Small intestine (tissue), 7 donors: ENCODE measurements around the gene AHCYL1. TPM values are rescaled to one million over a fixed set of nuclear protein-coding genes. Genes with fewer than 3 reads are reported as not detected.
A peak's percentile ranks its signal among the peaks of the same experiment; 100 is the strongest.

ENCODE experiments used
- DNase-seq, 2 donors: peaks; one replicate each; pipeline versions ENCODE4 v3.0.0 to v3.0.0-alpha.2; 2013
- FAIRE-seq: peaks from 2 replicates; lab custom pipeline; 2012; peaks lifted over from hg19 to GRCh38; lab: Jason Lieb, UNC
- H3K27ac ChIP-seq, 3 donors: one replicate each; pipeline ENCODE4 v1.5.1; 2013; ENCODE audit warnings: low read length in 2 of 3, mild to moderate bottlenecking in 2 of 3, control low read depth in 1 of 3, inconsistent platforms in 1 of 3, low read depth in 1 of 3, moderate library complexity in 1 of 3
- H3K27me3 ChIP-seq, 3 donors: one replicate each; pipeline ENCODE4 v1.6.1; 2013; ENCODE audit warnings: low read length in 3 of 3, inconsistent platforms in 1 of 3; ENCODE audit not compliant: control insufficient read depth in 3 of 3, insufficient read depth in 3 of 3
- H3K36me3 ChIP-seq, 3 donors: one replicate each; pipeline ENCODE4 v1.6.1; 2013; ENCODE audit warnings: low read length in 3 of 3, inconsistent platforms in 1 of 3, low read depth in 1 of 3, mild to moderate bottlenecking in 1 of 3, moderate library complexity in 1 of 3; ENCODE audit not compliant: control insufficient read depth in 3 of 3, insufficient read depth in 2 of 3
- H3K4me1 ChIP-seq, 3 donors: one replicate each; pipeline ENCODE4 v1.6.1; 2013; ENCODE audit warnings: low read length in 2 of 3, inconsistent platforms in 1 of 3, low read depth in 1 of 3, mild to moderate bottlenecking in 1 of 3, moderate library complexity in 1 of 3; ENCODE audit not compliant: control insufficient read depth in 3 of 3, insufficient read depth in 2 of 3
- H3K4me3 ChIP-seq, 3 donors: one replicate each; pipeline ENCODE4 v1.5.1; 2013; ENCODE audit warnings: low read length in 3 of 3, control low read depth in 1 of 3, inconsistent platforms in 1 of 3, low read depth in 1 of 3, mild to moderate bottlenecking in 1 of 3, moderate library complexity in 1 of 3
- H3K9me3 ChIP-seq, 2 donors: one replicate each; pipeline ENCODE4 v1.6.1; 2013; ENCODE audit warnings: low read depth in 1 of 2, low read length in 1 of 2; ENCODE audit not compliant: control insufficient read depth in 2 of 2, insufficient read depth in 1 of 2
- WGBS, 3 donors: extraction: QIAGEN DNeasy Blood & Tissue Kit; methylation state at CpG; one replicate each; pipeline ENCODE4 v1.1.7; 2013; 5-methylcytosine and 5-hydroxymethylcytosine counted together
- polyA plus RNA-seq, 4 donors: library from polyadenylated mRNA; stranded (reverse) in 3 of 4; unstranded in 1 of 4; fragments of 200-250 nt in 3 of 4; fragments of 120-200 nt in 1 of 4; gene quantifications; one replicate each; pipeline versions ENCODE4 v1.2.1 to v1.2.3, GENCODE V29; 2013
- donor health status: healthy with polysubstance abuse.
- donor health status: control.
- donor health status: control.
- donor health status: Bipolar disorder and iron deficiency.
- donor health status: healthy.

Gene AHCYL1
- polyA plus RNA-seq, 4 donors = 67.6 to 159 (median 96.8) TPM

- Histone ChIP-seq H3K27me3 (no peaks in the 10 kb centered on the region), H3K4me3 (no peak overlapping the region), H3K9me3 (no peaks in the 10 kb centered on the region), H3K36me3 (peaks cover 4 to 9% (median 7%) of the 10 kb centered on the region in 3 donors), H3K27ac (no peak overlapping the region), H3K4me1 (peaks cover 2 to 25% (median 6%) of the 10 kb centered on the region in 3 donors)
- DNase-seq (no peak), FAIRE-seq (no peak)
Observed at GRCh38 chr1:110005971-110006370, 21.4 kb downstream of the AHCYL1 start.

DNA sequence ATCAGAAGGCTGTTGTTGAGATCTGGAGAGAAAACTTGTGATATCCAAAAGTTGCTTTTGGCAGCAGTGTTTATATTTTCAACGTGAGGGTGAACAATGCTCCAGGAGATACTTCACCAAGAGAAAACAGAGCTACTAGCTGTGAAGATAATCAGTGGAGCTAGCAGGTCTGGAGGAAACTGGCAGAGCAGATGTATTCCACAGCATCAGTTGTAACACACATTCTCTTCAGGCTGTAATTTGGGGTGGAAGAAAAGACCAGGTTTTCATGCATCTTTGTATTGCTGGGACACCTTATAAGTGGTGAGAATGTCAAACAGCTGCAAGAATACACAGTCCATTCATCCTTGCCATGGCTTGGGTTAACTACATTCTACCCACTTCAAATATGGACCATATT, 22.0 kb downstream of the AHCYL1 start:
- no peak for FAIRE-seq

DNA sequence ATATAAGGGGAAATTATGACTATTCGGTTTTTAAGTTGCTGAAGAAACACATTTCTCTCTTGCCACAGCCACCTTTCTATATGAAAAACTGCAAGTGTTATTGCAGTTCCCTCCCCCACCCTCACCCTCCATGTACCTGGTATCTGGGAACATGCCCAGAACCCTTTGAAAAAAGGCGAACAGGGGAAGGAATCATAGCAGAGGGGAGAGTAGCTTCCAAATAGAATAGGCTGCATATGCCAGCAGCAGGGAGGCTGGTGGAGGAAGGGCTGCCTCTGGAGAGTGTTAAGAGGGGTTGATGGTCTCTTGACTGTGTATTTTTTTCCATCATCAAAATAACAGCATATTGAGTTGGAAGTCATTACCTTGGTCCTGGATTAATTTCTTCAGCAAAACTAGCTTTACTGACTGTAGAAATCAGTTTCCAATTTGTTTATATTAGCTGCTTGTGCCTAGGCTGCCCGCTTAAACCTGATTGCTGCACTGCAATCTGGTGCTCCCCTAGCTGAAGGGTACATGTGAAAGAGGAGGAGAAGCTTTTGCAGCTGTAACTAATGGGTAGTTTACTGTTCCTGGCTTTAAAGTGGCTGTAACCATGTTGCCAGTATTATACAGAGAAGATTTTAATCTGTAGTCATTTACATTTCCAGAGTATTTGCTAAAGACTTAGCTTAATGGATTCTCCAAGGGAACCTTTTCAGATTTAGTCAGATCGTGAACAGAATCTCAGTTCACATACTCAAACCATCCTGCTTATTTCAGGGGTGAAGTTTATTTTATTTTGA, 22.7 kb downstream of the AHCYL1 start:
- H3K4me1 ChIP-seq = peaks cover 2 to 25% (median 6%) of the 10 kb centered on the region in 3 donors
- no peak overlapping the region for H3K4me3 ChIP-seq
- no peaks in the 10 kb centered on the region for H3K9me3 ChIP-seq
- H3K27me3 ChIP-seq = no peaks in the 10 kb centered on the region
- peaks cover 4 to 12% (median 10%) of the 10 kb centered on the region in 3 donors for H3K36me3 ChIP-seq
- no peak overlapping the region for H3K27ac ChIP-seq
- FAIRE-seq (no peak), DNase-seq (no peak)
- WGBS, 3 donors = 77 to 84% (median 78%) methylated on average over 4 of the region's 4 CpGs

More for the DNA sequence above, 22.0 kb downstream of the AHCYL1 start:
- Histone ChIP-seq H3K27ac (no peak overlapping the region), H3K27me3 (no peaks in the 10 kb centered on the region), H3K36me3 (peaks cover 4 to 10% (median 9%) of the 10 kb centered on the region in 3 donors), H3K9me3 (no peaks in the 10 kb centered on the region), H3K4me1 (peaks cover 2 to 25% (median 6%) of the 10 kb centered on the region in 3 donors), H3K4me3 (no peak overlapping the region)
- DNase-seq = no peak
- WGBS, 3 donors = 44 to 56% (median 50%) methylated on average over 1 of the region's 1 CpG

DNA sequence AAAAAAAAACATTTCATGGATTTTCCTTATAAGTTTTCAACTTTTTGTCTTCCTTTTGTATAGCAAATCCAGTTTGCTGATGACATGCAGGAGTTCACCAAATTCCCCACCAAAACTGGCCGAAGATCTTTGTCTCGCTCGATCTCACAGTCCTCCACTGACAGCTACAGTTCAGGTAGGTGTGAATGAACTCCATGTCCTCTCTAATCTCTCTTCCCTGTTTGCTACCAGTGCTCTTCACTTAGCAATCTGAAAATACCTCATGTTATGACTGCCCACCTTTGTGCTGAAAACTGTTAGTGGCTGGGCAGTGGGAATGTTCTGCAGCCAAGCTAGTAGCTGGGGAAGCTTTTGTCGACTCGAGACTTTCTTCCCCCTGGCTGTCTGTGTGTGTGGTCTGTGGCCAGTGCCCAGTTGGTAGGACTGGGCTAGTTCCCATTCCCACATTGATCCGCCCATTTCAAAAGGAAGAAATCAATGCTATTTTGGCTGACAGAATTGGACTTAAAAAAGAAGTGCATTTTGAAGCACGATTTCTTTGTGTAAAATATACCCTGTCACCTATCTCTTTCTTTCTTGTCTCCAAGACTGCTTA, 24.5 kb downstream of the AHCYL1 start:
- Histone ChIP-seq H3K36me3 (peaks cover 8 to 24% (median 14%) of the 10 kb centered on the region in 3 donors), H3K4me3 (no peak overlapping the region), H3K4me1 (peaks cover 2 to 15% (median 2%) of the 10 kb centered on the region in 3 donors), H3K27me3 (no peaks in the 10 kb centered on the region), H3K27ac (no peak overlapping the region), H3K9me3 (no peaks in the 10 kb centered on the region)
- DNase-seq (no peak), FAIRE-seq (no peak)
- WGBS, 3 donors = 91 to 95% (median 94%) methylated on average over 7 of the region's 7 CpGs

DNA sequence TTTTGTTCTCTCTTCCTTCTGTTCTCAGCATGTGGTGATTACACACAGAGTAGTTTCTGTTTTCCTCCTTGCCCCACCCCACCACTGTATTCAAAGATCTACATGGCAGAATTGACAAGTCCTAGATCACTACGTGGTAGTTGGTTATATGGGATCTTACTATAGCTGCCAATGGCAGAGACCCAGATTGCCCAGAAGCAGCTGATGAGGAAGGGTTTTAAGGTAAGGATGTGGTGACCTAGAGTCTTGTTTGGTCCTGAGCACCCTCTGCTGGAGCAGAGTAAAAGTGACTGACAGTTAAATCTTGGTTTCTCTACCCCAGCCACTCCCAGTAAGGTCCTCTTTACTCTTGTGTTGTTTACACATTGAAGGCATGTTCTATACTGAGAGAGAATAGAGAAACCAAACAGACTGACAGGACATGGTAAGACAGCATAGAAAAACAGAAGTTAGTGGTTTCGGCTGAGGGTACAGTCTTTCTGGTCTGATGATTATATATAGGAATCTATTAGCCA, 27.0 kb downstream of the AHCYL1 start:
- Histone ChIP-seq H3K27me3 (no peaks in the 10 kb centered on the region), H3K4me1 (no peaks in the 10 kb centered on the region), H3K9me3 (no peaks in the 10 kb centered on the region), H3K27ac (no peak overlapping the region), H3K36me3 (peaks cover 8 to 32% (median 26%) of the 10 kb centered on the region in 3 donors), H3K4me3 (no peak overlapping the region)
- DNase-seq = peak; percentile 65 to 68
- WGBS, 3 donors = 45 to 52% (median 47%) methylated on average over 2 of the region's 2 CpGs
- FAIRE-seq = no peak

DNA sequence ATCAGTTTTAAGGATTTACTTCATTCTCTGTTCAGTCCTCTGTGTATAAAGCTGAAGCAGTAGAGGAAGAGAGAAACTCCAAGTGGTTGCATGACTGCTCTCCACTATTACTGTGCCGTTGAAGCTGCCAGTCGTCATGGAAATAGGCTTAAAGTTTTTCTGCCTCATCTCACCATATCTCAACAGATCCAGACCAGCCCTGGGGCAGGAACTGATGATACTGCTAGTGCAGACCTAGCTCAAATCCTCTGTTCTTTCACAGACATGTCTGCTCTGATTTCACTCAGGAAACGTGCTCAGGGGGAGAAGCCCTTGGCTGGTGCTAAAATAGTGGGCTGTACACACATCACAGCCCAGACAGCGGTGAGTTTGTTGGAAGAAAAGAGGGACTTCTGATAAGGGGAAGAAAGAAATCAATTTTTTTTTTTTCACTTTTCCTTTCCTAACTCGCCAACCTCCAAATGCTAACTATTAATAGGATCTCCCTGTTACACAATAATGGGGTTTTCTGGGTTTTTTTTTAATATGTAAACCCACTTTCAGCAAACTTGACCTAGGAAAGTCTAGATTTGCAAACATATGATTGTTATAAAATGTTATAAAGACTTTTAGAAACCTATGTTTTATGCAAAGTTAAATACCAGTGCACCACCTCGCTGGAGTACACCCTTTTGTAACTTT, 27.7 kb downstream of the AHCYL1 start:
- Histone ChIP-seq H3K27ac (peak overlapping the region in 1 of 3 donors; percentile 19), H3K4me3 (no peak overlapping the region), H3K9me3 (no peaks in the 10 kb centered on the region), H3K27me3 (no peaks in the 10 kb centered on the region), H3K4me1 (no peaks in the 10 kb centered on the region), H3K36me3 (peaks cover 8 to 34% (median 27%) of the 10 kb centered on the region in 3 donors)
- DNase-seq (no peak), FAIRE-seq (no peak)
- WGBS, 3 donors = 82 to 88% (median 84%) methylated on average over 6 of the region's 6 CpGs

DNA sequence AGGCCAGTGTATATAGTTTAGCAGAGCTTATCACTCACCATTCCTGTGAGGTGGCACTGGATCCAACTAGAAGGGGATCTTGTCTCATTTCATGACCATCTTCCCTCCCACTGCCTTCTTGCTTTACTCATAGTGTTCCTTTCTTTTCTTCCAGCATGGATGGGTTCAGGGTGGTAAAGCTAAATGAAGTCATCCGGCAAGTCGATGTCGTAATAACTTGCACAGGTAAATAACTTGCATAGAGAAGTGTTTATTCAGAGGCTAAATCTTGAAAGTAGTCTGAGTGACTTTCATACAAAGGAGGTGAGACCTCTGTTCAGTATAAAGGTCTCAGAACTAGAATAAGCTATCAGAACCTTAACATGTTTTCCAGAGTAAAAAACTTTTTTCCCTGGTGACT, 33.2 kb downstream of the AHCYL1 start:
- no peak overlapping the region for H3K4me3 ChIP-seq
- H3K4me1 ChIP-seq = no peaks in the 10 kb centered on the region
- WGBS, 3 donors = 87 to 93% (median 89%) methylated on average over 3 of the region's 3 CpGs
- no peaks in the 10 kb centered on the region for H3K9me3 ChIP-seq
- FAIRE-seq (no peak), DNase-seq (no peak)
- H3K27me3 ChIP-seq = no peaks in the 10 kb centered on the region
- H3K27ac ChIP-seq = no peak overlapping the region
- H3K36me3 ChIP-seq = peaks cover 23 to 48% (median 42%) of the 10 kb centered on the region in 3 donors

- no peak overlapping the region for H3K4me3 ChIP-seq
- H3K4me1 ChIP-seq = no peaks in the 10 kb centered on the region
- no peak for FAIRE-seq
- no peaks in the 10 kb centered on the region for H3K9me3 ChIP-seq
- H3K27ac ChIP-seq = no peak overlapping the region
- peaks cover 26 to 52% (median 39%) of the 10 kb centered on the region in 3 donors for H3K36me3 ChIP-seq
- H3K27me3 ChIP-seq = no peaks in the 10 kb centered on the region
- DNase-seq = no peak
- 94 to 96% (median 96%) methylated on average over 9 of the region's 9 CpGs for WGBS, 3 donors
Observed at GRCh38 chr1:110018396-110018795, 33.8 kb downstream of the AHCYL1 start.
